SK-N-SH (cell line): ENCODE measurements around the gene CCNC. TPM values are rescaled to one million over a fixed set of nuclear protein-coding genes. Genes with fewer than 3 reads are reported as not detected.
A peak's percentile ranks its signal among the peaks of the same experiment; 100 is the strongest.
"Not testable (repeated sequence)": the region's sequence is repeated elsewhere in the genome, so short reads cannot be mapped to it uniquely, and the experiment has no call there.

ENCODE experiments used
- CTCF ChIA-PET: fragments of 300-600, 350-600 bp; formaldehyde crosslinking; extraction: SDS; loops from one replicate; lab custom pipeline; 2021; lab: Yijun Ruan, JAX
- POLR2A ChIA-PET: fragments of 350-600 bp; sonication (Branson Sonifier 250); formaldehyde crosslinking; extraction: SDS; loops from one replicate; lab custom pipeline; 2020; ENCODE audit warnings: antibody characterized with exemption, inconsistent platforms; lab: Yijun Ruan, JAX
- DNase-seq: peaks from one replicate; pipeline ENCODE4 v3.0.0; 2012
- H2AFZ ChIP-seq: fragments of 200-600 bp; sonication (generic); 2 replicates; pipeline ENCODE4 v1.8.1; 2016; ENCODE audit warnings: antibody characterized with exemption, mild to moderate bottlenecking, low read depth
- H3F3A ChIP-seq: fragments of 200-600 bp; sonication (generic); replicated peaks from 2 replicates; pipeline ENCODE3; 2016; ENCODE audit warnings: antibody characterized with exemption, mild to moderate bottlenecking; ENCODE audit not compliant: insufficient read depth
- H3K27ac ChIP-seq, 2 experiments: fragments of 200-500 bp in 1 of 2; fragments of 200-600 bp in 1 of 2; sonication (Bioruptor generic) in 1 of 2; sonication (generic), shearing (Covaris generic) in 1 of 2; 2 replicates each; pipeline versions ENCODE4 v1.5.1 to v1.6.1; 2014 to 2016; ENCODE audit warnings: low read depth in 2 of 2, inconsistent platforms in 1 of 2, low read length in 1 of 2, mild to moderate bottlenecking in 1 of 2, mixed read lengths in 1 of 2
- H3K27me3 ChIP-seq: fragments of 200-600 bp; sonication (generic), shearing (Covaris generic); 2 replicates; pipeline ENCODE4 v1.6.1; 2016; ENCODE audit warnings: mixed run types; ENCODE audit not compliant: insufficient read depth
- H3K36me3 ChIP-seq, 2 experiments: fragments of 200-500 bp in 1 of 2; fragments of 200-600 bp in 1 of 2; sonication (Bioruptor generic) in 1 of 2; sonication (generic) in 1 of 2; replicated peaks in 1 of 2; 2 replicates each; pipeline versions ENCODE3 to v1.5.1; 2014 to 2016; ENCODE audit warnings: low read length in 1 of 2, mild to moderate bottlenecking in 1 of 2; ENCODE audit not compliant: insufficient read depth in 2 of 2, control insufficient read depth in 1 of 2
- H3K4me1 ChIP-seq, 2 experiments: fragments of 200-500 bp in 1 of 2; fragments of 200-600 bp in 1 of 2; sonication (Bioruptor generic) in 1 of 2; sonication (generic), shearing (Covaris generic) in 1 of 2; 2 replicates each; pipeline versions ENCODE4 v1.5.1 to v1.6.1; 2014 to 2016; ENCODE audit warnings: low read depth in 1 of 2, low read length in 1 of 2, mixed run types in 1 of 2; ENCODE audit not compliant: insufficient read depth in 2 of 2, control insufficient read depth in 1 of 2
- H3K4me2 ChIP-seq: fragments of 200-600 bp; sonication (generic), shearing (Covaris generic); 2 replicates; pipeline ENCODE4 v1.6.1; 2017; ENCODE audit warnings: mixed run types
- H3K4me3 ChIP-seq, 2 experiments: fragments of 200-500 bp in 1 of 2; fragments of 200-600 bp in 1 of 2; sonication (Bioruptor generic) in 1 of 2; sonication (generic), shearing (Covaris generic) in 1 of 2; 2 replicates each; pipeline versions ENCODE4 v1.5.1 to v1.8.1; 2014 to 2016; ENCODE audit warnings: low read depth in 2 of 2, inconsistent platforms in 1 of 2, low read length in 1 of 2, mild to moderate bottlenecking in 1 of 2, mixed read lengths in 1 of 2, moderate library complexity in 1 of 2
- H3K79me2 ChIP-seq: fragments of 200-600 bp; sonication (generic); 2 replicates; pipeline ENCODE4 v1.8.1; 2017; ENCODE audit warnings: mild to moderate bottlenecking; ENCODE audit not compliant: insufficient read depth
- H3K9ac ChIP-seq: fragments of 200-600 bp; sonication (generic); 2 replicates; pipeline ENCODE4 v1.6.1; 2017; ENCODE audit warnings: mixed run types
- H3K9me2 ChIP-seq: fragments of 200-600 bp; sonication (generic); 2 replicates; pipeline ENCODE4 v1.6.1; 2017; ENCODE audit warnings: mixed run types
- H3K9me3 ChIP-seq: fragments of 200-600 bp; sonication (generic); 2 replicates; pipeline ENCODE4 v1.6.1; 2017; ENCODE audit warnings: mixed run types, mild to moderate bottlenecking, moderate library complexity
- H4K20me1 ChIP-seq: fragments of 200-600 bp; sonication (generic); 2 replicates; pipeline ENCODE4 v1.6.1; 2017; ENCODE audit warnings: mild to moderate bottlenecking, mixed run types; ENCODE audit not compliant: insufficient read depth
- ELF1 ChIP-seq: IDR thresholded peaks from 2 replicates; pipeline ENCODE4 v1.4.0; 2012
- EZH2phosphoT487 ChIP-seq: fragments of 200-600 bp; sonication (generic); IDR thresholded peaks from 2 replicates; pipeline ENCODE4 v1.6.1; 2017; ENCODE audit warnings: low read depth, mixed run types, mild to moderate bottlenecking, antibody characterized with exemption, moderate library complexity, borderline replicate concordance
- FOSL2 ChIP-seq: IDR thresholded peaks from 2 replicates; pipeline ENCODE4 v1.4.0; 2012; ENCODE audit warnings: low read depth, mild to moderate bottlenecking, moderate library complexity, borderline replicate concordance
- MEF2A ChIP-seq: IDR thresholded peaks from 2 replicates; pipeline ENCODE4 v1.4.0; 2012; ENCODE audit warnings: low read depth, borderline replicate concordance
- SMC3 ChIP-seq: IDR thresholded peaks from 2 replicates; pipeline ENCODE4 v1.6.1; 2012; ENCODE audit warnings: low read depth, low read length, improper control_type of control experiment
- WGBS: methylation state at CpG from one replicate; pipeline ENCODE4 v1.1.6; 2017; ENCODE audit warnings: low lambda C conversion rate; 5-methylcytosine and 5-hydroxymethylcytosine counted together
- polyA plus RNA-seq, 3 experiments: library from polyadenylated mRNA; depleted of rRNA; stranded (reverse); fragments of >200 nt; gene quantifications; 2 replicates each; pipeline ENCODE4 v1.2.3, GENCODE V29; 2012
- TF ChIP-seq, protein P1 (sequence below): IDR thresholded peaks from 2 replicates; pipeline ENCODE4; 2012
- TF ChIP-seq, protein P2 (sequence below): IDR thresholded peaks from 2 replicates; pipeline ENCODE4 v1.4.0; 2012; ENCODE audit warnings: low read depth

CCNC gene
- polyA plus RNA-seq, 1 of the 3 experiments (the other 2 are of a cell fraction) = 16.0 TPM

DNA sequence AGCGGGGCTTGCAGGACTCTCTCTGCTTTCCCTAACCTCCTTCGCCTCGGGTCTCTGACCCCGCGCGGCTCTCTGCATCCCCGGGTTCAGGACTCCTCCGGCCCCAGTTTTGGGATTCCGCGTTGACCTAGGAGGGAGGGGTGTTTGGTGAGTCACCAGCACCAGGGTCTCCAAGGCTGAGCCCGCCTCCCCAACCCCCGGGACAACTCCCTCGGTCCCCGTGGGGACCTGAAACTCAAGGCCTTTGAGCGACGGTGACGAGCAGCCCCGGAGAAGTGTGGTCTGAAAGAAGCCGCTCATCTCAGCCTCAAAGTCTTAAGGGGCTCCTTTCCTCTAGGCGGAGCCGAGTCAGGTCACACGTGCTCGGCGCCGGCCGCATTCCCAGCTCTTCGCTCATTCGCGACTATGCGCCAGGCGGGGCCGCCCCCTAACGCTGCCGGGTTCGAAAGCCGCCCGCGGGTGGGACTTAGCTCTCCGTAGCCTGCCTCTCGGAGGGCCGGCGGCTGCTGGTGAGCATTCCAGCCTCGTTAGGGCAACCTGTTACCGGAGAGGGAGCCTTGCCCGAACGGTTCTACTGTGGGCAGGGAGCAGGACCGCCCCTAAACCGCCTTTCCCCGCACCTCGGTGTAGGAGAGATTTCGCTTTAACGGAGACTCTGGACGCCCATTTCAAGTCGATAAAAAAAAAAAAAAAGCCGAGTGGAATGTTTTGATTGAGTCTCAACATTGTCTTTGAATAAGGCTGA is 35.1 kb upstream of the CCNC start:
- TF ChIP-seq ELF1 (no peak), SMC3 (no peak), EZH2phosphoT487 (peak; percentile 95; the same call in 1 of the 2 replicates), MEF2A (no peak)
- TF ChIP-seq, protein P1, sequence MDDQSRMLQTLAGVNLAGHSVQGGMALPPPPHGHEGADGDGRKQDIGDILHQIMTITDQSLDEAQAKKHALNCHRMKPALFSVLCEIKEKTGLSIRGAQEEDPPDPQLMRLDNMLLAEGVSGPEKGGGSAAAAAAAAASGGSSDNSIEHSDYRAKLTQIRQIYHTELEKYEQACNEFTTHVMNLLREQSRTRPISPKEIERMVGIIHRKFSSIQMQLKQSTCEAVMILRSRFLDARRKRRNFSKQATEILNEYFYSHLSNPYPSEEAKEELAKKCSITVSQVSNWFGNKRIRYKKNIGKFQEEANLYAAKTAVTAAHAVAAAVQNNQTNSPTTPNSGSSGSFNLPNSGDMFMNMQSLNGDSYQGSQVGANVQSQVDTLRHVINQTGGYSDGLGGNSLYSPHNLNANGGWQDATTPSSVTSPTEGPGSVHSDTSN = no peak
- TF ChIP-seq, protein P2, sequence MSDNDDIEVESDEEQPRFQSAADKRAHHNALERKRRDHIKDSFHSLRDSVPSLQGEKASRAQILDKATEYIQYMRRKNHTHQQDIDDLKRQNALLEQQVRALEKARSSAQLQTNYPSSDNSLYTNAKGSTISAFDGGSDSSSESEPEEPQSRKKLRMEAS = peak; percentile 29; the same call in 1 of the 2 replicates
- CTCF ChIA-PET = interaction anchor here (0.5 to 2.7 kb wide), 5 partner anchors 10 to 442 kb away, joined by 3 to 18 read pairs (median 4); no protein-coding TSS in a partner anchor
- peak; percentile 65 for DNase-seq

DNA sequence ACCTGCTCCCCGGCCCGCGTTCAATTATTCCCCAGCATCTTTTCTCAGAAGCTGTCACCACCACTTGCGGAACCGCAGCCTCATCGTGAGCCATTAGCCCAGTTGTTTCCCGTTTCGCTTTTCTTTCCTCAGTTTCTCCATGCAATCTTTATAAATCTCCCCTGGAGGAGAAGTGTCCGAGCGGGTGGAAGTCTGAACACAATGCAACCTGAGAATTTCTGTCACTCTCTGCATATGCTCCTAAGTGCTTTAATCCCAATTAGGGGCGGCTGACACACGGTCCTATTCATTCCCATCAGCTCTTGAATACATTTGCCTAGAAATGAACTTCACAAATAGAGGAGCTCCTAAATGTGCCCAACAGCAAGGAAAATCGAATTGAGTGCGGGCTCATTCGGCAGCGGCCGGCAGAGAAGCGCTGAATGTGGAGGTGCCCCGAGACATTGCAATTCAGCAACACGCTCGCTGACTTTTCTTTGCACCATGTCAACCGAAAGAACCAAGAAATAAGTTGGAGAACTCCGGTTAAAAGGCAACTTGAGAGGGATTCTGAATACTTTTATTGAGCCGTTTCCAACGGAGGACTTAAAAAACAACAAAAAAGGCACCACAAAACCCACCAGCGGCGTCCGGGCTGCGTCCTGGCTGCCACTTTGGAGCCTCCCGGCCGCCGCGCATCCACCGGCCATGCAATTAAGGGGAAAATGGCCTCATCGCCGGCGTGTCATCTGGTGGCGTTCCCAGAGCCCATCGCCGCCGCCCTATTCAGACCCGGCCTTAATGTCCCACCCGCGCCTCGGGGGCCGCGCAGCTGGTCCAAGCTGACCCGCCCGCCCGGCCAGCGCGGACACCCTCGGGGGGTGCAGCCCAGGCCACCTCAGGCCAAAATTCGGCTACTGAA is 34.3 kb upstream of the CCNC start:
- no peaks in the 10 kb centered on the region for H3K79me2 ChIP-seq
- peaks cover 88% of the 10 kb centered on the region for H3K27me3 ChIP-seq
- no peaks in the 10 kb centered on the region for H3K9me2 ChIP-seq
- no peak overlapping the region for H3K27ac ChIP-seq
- 19% methylated on average over 37 of the region's 54 CpGs for WGBS
- peak overlapping the region; percentile 74 for H3K4me2 ChIP-seq
- peaks cover 5 to 8% of the 10 kb centered on the region in 2 experiments; a peak in 3 of 4 replicates for H3K4me1 ChIP-seq
- no peaks in the 10 kb centered on the region for H3F3A ChIP-seq
- H2AFZ ChIP-seq = 0 out of 2 replicates have a peak overlapping the region, but pooled peaks have one; percentile 51
- ChIA-PET POLR2A (interaction anchor here (1.1 kb wide), 1 partner anchor 34 kb away, joined by 3 read pairs; the partner anchor contains the start of gene CCNC), CTCF (interaction anchor here (1.0 to 2.7 kb wide), 3 partner anchors 10 to 20 kb away, joined by 4 to 18 read pairs (median 4); no protein-coding TSS in a partner anchor)
- H4K20me1 ChIP-seq = no peaks in the 10 kb centered on the region
- H3K9me3 ChIP-seq = no peaks in the 10 kb centered on the region
- no peaks in the 10 kb centered on the region for H3K36me3 ChIP-seq
- no peak overlapping the region for H3K9ac ChIP-seq
- TF ChIP-seq, protein P1 = no peak
- TF ChIP-seq MEF2A (no peak), FOSL2 (no peak)
- TF ChIP-seq, all 33 proteins: peak for 0
- DNase-seq = peak; percentile 43
- H3K4me3 ChIP-seq = peak overlapping the region; percentile 36 to 37; a peak in 2 of 4 replicates

More for the DNA sequence above, 35.1 kb upstream of the CCNC start:
- H3K9ac ChIP-seq = no peak overlapping the region
- peak overlapping the region; percentile 74 for H3K4me2 ChIP-seq
- 0 out of 2 replicates have a peak overlapping the region, but pooled peaks have one; percentile 51 for H2AFZ ChIP-seq
- peak overlapping the region; percentile 36 to 50 for H3K4me3 ChIP-seq
- H3K27ac ChIP-seq = no peak overlapping the region
- no peaks in the 10 kb centered on the region for H4K20me1 ChIP-seq
- no peaks in the 10 kb centered on the region for H3K79me2 ChIP-seq
- no peaks in the 10 kb centered on the region for H3K36me3 ChIP-seq
- H3K4me1 ChIP-seq = peaks cover 5 to 8% of the 10 kb centered on the region in 2 experiments; a peak in 3 of 4 replicates
- 4% methylated on average over 30 of the region's 55 CpGs for WGBS
- H3K27me3 ChIP-seq = peaks cover 88% of the 10 kb centered on the region
- H3K9me2 ChIP-seq = no peaks in the 10 kb centered on the region
- no peaks in the 10 kb centered on the region for H3K9me3 ChIP-seq
- H3F3A ChIP-seq = no peaks in the 10 kb centered on the region
- POLR2A ChIA-PET = interaction anchor here (1.1 kb wide), 1 partner anchor 35 kb away, joined by 3 read pairs; the partner anchor contains the start of gene CCNC

DNA sequence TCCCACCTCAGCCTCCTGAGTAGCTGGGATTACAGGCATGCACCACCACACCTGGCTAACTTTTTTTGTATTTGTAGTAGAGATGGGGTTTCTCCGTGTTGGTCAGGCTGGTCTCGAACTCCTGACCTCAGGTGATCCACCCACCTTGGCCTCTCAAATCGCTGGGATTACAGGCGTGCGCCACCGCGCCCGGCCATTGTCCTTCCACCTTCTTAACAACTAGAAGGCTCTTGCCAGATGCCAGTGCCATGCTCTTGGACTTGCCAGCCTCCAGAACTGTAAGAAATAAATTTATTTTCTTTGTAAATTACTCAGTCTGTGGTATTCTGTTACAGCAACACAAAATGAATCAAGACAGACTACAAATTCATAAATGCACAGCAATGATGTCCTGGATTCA is 26.2 kb upstream of the CCNC start:
- H3K9me3 ChIP-seq, H3K4me3 ChIP-seq, H2AFZ ChIP-seq, H3K79me2 ChIP-seq, H4K20me1 ChIP-seq, H3F3A ChIP-seq, CTCF ChIA-PET, H3K9ac ChIP-seq, H3K4me1 ChIP-seq, H3K9me2 ChIP-seq, H3K36me3 ChIP-seq, DNase-seq, H3K4me2 ChIP-seq, POLR2A ChIA-PET, H3K27ac ChIP-seq: not testable (repeated sequence)
- under 1% methylated on average over 8 of the region's 8 CpGs for WGBS
- H3K27me3 ChIP-seq = peaks cover 64% of the 10 kb centered on the region
